Parathyroid adenoma (tissue), 2 donors: ENCODE measurements around the gene CLSTN2.

Experiments used
- H2AFZ ChIP-seq: fragments of 300-600 bp; sonication (generic); one replicate; pipeline ENCODE4 v1.7.0; 2017; ENCODE audit warnings: antibody characterized with exemption, mild to moderate bottlenecking
- H3K27ac ChIP-seq: fragments of 300-600 bp; sonication (generic); one replicate; pipeline ENCODE4 v1.7.0; 2017
- H3K27me3 ChIP-seq: fragments of 300-600 bp; sonication (generic); one replicate; pipeline ENCODE4 v1.7.0; 2017; ENCODE audit warnings: low read length; ENCODE audit not compliant: control insufficient read depth, insufficient read depth
- H3K36me3 ChIP-seq: fragments of 300-600 bp; sonication (generic); one replicate; pipeline ENCODE4 v1.7.0; 2017; ENCODE audit warnings: low read length; ENCODE audit not compliant: control insufficient read depth, insufficient read depth
- H3K4me1 ChIP-seq: fragments of 300-600 bp; sonication (generic); one replicate; pipeline ENCODE4 v1.7.0; 2017; ENCODE audit warnings: control low read depth
- H3K4me2 ChIP-seq: fragments of 300-600 bp; sonication (generic); one replicate; pipeline ENCODE4 v1.7.0; 2017; ENCODE audit warnings: low read length
- H3K4me3 ChIP-seq: fragments of 300-600 bp; sonication (generic); one replicate; pipeline ENCODE4 v1.7.0; 2017; ENCODE audit warnings: low read depth, low read length
- H3K79me2 ChIP-seq: fragments of 300-600 bp; sonication (generic); one replicate; pipeline ENCODE4 v1.7.0; 2017; ENCODE audit warnings: control low read depth
- H3K9ac ChIP-seq: fragments of 300-600 bp; sonication (generic); one replicate; pipeline ENCODE4 v1.7.0; 2017; ENCODE audit warnings: mild to moderate bottlenecking
- H3K9me3 ChIP-seq: fragments of 300-600 bp; sonication (generic); one replicate; pipeline ENCODE4 v1.7.0; 2017; ENCODE audit warnings: low read length; ENCODE audit not compliant: control insufficient read depth
- TF ChIP-seq, protein P1 (sequence below): fragments of 300-600 bp; sonication (generic); IDR thresholded peaks from one replicate; pipeline ENCODE4 v1.7.0; 2017; ENCODE audit warnings: antibody characterized with exemption, mild to moderate bottlenecking
- donor health status: primary hyperparathyroidism.

CLSTN2 gene

GRCh38 chr3:140224307-140224706, 289.3 kb downstream of the CLSTN2 start:
- Histone ChIP-seq H3K27me3 (no peaks in the 10 kb centered on the region), H3K79me2 (no peaks in the 10 kb centered on the region), H3K4me2 (no peak overlapping the region), H3K9ac (no peak overlapping the region), H3K4me1 (no peaks in the 10 kb centered on the region), H2AFZ (no peak overlapping the region), H3K27ac (no peak overlapping the region), H3K9me3 (no peaks in the 10 kb centered on the region), H3K36me3 (no peaks in the 10 kb centered on the region), H3K4me3 (no peak overlapping the region)
- TF ChIP-seq, protein P1, sequence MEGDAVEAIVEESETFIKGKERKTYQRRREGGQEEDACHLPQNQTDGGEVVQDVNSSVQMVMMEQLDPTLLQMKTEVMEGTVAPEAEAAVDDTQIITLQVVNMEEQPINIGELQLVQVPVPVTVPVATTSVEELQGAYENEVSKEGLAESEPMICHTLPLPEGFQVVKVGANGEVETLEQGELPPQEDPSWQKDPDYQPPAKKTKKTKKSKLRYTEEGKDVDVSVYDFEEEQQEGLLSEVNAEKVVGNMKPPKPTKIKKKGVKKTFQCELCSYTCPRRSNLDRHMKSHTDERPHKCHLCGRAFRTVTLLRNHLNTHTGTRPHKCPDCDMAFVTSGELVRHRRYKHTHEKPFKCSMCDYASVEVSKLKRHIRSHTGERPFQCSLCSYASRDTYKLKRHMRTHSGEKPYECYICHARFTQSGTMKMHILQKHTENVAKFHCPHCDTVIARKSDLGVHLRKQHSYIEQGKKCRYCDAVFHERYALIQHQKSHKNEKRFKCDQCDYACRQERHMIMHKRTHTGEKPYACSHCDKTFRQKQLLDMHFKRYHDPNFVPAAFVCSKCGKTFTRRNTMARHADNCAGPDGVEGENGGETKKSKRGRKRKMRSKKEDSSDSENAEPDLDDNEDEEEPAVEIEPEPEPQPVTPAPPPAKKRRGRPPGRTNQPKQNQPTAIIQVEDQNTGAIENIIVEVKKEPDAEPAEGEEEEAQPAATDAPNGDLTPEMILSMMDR = no peak

DNA sequence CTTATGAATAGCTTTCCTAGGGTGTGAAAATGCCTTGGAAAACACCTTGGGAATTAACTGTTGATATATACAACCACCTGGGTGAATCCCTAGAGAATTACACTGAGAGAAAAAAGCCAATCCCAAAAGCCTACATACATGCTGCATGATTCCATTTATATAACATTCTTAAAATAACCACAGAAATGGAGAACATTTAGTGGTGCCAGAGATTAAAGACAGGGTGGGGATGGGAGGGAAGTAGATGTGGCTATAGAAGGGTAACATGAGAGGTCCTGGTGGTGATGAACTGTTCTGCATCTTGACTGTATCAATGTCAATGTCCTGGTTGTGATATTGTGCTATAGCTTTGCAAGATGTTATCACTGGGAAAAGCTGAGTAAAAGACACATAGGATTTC, 291.0 kb downstream of the CLSTN2 start:
- Histone ChIP-seq H3K4me2 (no peak overlapping the region), H3K9me3 (no peaks in the 10 kb centered on the region), H3K9ac (no peak overlapping the region), H3K27ac (no peak overlapping the region), H3K4me3 (no peak overlapping the region), H3K27me3 (no peaks in the 10 kb centered on the region), H3K79me2 (no peaks in the 10 kb centered on the region), H2AFZ (no peak overlapping the region), H3K36me3 (no peaks in the 10 kb centered on the region), H3K4me1 (no peaks in the 10 kb centered on the region)
- TF ChIP-seq, protein P1 = no peak

DNA sequence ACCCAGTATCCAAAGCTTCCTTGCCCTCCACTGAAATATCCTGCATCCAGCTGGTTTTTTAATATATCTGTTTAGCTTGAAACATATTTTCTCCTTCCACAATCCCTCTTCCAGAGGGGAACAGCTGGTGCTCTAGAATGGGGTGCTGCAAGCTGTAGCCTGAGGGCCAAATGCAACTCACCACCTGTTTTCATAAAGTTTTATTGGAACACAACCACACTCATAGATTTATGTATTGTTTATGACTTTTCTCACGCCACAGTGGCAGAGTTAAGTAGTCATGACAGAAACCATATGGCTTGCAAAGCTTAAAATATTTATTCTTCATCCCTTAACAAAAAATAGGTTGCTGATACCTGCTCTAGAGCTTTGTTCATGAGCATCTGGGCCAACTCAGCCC, 298.7 kb downstream of the CLSTN2 start:
- H3K36me3 ChIP-seq = no peaks in the 10 kb centered on the region

GRCh38 chr3:140234256-140234655, 299.3 kb downstream of the CLSTN2 start:
- Histone ChIP-seq H3K27ac (no peak overlapping the region), H3K4me3 (no peak overlapping the region), H3K4me2 (no peak overlapping the region), H3K9ac (no peak overlapping the region), H3K27me3 (no peaks in the 10 kb centered on the region), H3K36me3 (no peaks in the 10 kb centered on the region), H3K79me2 (no peaks in the 10 kb centered on the region), H3K9me3 (no peaks in the 10 kb centered on the region), H2AFZ (no peak overlapping the region), H3K4me1 (no peaks in the 10 kb centered on the region)
- TF ChIP-seq, protein P1 = no peak

More for the DNA sequence above, 298.7 kb downstream of the CLSTN2 start:
- Histone ChIP-seq H3K9ac (no peak overlapping the region), H3K9me3 (no peaks in the 10 kb centered on the region), H3K79me2 (no peaks in the 10 kb centered on the region), H3K27me3 (no peaks in the 10 kb centered on the region), H3K4me2 (no peak overlapping the region), H3K4me3 (no peak overlapping the region), H3K27ac (no peak overlapping the region), H2AFZ (no peak overlapping the region), H3K4me1 (no peaks in the 10 kb centered on the region)
- TF ChIP-seq, protein P1 = no peak

DNA sequence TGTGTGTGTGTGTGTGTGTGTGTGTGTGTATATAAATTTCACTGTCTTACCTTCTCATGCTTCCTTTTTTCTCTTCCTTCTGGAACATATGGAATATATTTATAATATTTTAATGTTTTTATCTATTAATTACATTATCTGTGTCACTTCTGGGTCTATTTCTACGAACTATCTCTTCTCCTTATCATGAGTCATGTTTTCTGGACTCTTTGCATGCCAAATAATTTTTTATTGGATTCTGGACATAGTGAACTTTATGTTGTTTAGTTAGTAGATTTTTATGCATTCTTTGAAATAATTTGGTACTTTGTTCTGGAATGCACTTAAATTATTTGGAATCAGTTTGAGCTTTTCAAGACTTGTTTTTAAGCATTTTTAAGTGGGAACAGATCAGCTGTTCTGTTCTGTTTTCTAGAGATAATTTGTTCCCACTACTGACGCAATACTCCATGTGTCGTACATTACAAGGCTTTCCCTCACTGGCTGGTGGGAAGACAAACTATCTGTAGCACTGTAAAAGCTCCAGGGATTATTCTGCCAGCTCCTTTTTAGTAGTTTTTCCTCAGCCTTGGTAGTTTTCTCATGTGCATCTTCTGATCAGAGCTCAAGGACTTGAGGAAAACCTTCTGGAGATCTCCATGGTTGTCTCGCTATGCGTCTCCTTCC, 302.0 kb downstream of the CLSTN2 start:
- Histone ChIP-seq H3K4me1 (no peaks in the 10 kb centered on the region), H3K4me2 (no peak overlapping the region), H3K9me3 (no peaks in the 10 kb centered on the region), H3K36me3 (no peaks in the 10 kb centered on the region), H3K27me3 (no peaks in the 10 kb centered on the region), H3K27ac (no peak overlapping the region), H2AFZ (no peak overlapping the region), H3K4me3 (no peak overlapping the region), H3K9ac (no peak overlapping the region), H3K79me2 (no peaks in the 10 kb centered on the region)
- TF ChIP-seq, protein P1 = no peak
